Superior temporal gyrus (tissue), 1 donor: ENCODE results near the gene MBNL1.

Experiments
- DNase-seq: peaks from one replicate; pipeline ENCODE4 v3.0.0-alpha.2; 2016; ENCODE audit errors: extremely low spot score

The MBNL1 gene

DNA sequence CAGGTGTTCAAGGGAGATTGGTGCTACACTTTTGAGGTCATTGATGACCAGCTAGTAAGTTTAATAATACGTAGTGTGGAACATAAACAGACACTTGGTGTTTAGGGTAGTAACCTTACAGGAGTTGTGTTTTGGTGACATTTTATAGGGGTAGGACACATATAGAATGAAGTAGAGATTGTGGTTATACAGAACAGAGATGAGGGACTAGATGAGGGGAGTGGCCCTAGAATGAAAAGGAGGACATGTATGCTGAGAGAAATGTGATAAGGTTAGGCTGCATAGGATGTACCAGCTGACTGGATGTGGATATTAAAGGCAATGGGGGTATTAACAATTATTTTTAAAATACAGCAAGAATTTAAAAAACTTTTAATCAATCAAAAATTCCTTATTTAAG, 8.0 kb downstream of the MBNL1 start:
- DNase-seq = no peak

DNA sequence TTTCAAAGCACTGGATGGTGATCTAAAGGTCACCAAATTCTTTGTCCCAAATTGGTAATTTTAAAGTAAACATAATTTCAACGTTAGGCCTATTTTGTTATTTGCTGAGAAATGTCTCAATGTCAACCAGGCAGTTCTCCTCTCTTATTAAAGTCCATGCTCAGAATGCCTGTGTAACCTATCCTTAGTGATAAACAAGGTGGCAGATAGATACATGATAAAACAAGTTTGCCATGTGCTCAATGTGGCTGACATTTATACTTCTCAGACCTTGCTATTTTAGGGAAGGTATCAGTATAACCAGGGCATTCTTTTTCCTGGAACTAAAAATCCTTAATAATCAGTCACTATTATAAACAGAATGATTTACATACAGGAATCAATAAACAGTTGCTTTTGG, 8.5 kb downstream of the MBNL1 start:
- no peak for DNase-seq

DNA sequence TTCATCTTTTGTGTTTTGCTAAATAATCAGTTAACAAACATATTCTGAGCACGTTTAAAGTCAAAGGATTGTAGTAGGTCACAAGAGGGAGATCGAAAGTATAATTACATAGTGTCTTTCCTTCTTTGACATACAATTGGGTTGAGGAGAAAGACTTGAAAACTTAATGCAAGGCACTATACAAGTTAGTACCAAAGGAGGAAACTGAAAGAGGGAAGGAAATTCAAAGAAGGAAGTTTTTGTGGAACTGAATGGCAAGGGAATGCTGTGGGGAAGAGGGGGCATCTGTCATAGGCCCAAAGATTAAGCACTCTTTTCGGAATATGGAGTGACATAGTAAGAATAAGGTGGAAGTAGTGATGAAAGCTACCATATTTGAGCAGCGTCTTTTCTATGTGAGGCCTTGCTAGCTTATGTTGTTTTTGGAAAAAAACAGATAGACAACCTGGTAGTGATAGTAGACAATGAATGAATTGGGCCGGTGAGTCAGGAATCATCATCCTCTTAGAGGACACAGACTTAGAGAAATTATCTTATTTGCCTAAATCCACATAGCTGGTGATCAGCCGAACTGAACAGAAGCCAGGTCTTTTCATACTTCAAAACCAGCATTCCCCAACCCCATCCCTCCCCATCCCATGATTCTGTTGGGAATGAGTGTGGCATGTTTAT, 10.2 kb downstream of the MBNL1 start:
- DNase-seq = no peak

GRCh38 chr3:152279479-152279878, 10.8 kb downstream of the MBNL1 start:
- DNase-seq = no peak

- no peak for DNase-seq
These were observed 11.8 kb downstream of the MBNL1 start for GRCh38 chr3:152280539-152280938.

DNA sequence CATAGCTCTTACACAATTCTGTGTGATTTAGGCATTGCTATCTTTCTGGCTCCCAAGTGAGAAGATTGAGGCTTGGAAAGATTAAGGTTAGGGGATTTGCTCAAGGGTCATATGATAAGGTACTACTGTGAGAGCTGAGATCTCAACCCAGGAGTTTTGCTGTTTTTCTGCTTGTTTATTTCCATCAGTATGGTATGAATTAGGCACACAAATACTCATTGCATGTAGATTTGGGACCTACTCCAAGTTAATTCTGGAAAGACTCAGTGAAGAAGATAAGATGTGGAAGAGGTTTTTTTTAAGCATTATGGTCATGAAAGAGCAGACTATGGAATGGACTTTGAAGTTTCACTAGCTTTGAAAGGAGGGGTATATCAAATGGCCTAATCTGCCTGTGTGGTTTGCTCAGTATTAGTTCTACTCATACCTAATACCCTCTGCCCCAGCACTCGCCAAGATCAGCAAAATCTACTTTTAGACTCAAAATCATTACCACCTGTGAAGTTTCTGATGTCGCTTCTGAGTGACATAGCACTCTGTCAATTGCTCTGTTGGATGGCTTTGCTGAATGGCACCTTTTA, 12.5 kb downstream of the MBNL1 start:
- no peak for DNase-seq

- DNase-seq = no peak
These were observed 14.1 kb downstream of the MBNL1 start for GRCh38 chr3:152282813-152283212.

- no peak for DNase-seq
These were observed 15.0 kb downstream of the MBNL1 start for GRCh38 chr3:152283492-152284381.

- no peak for DNase-seq
These were observed 16.2 kb downstream of the MBNL1 start for GRCh38 chr3:152284906-152285305.

DNA sequence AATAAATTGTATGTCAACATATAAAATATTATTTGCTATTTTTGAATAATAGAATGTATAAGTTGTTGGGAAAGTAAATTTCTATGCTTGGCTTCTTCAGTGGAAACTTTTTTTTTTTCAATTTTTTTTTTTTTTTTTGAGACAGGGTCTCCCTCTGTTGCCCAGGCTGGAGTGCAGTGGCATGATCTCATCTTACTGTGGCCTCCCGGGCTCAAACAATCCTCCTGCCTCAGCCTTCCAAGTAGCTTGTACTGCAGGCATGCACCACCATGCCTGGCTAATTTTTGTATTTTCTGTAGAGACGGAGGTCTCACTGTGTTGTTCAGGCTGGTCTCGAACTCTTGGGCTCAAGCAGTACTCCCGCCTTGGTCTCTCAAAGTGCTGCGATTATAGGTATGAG, 16.8 kb downstream of the MBNL1 start:
- DNase-seq = no peak

- no peak for DNase-seq
These were observed 19.3 kb downstream of the MBNL1 start for GRCh38 chr3:152287898-152288576.

DNA sequence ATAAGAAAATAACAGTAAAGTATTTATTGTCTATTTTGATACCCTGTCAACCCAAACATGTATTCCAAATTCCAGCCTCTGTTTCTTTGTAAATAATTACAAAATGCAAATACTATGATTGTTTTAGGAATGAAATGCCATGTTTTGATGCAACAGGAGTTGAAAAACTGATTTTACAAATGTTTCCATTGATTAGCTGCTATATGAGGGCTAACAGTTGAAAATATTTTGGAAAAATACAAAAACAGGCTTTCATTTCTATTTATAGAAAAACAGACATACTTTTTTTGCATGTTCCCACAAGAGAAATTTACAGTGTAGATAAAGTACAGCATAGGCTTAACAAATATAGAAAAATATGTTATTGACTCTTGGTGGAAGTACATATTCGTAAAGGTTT, 20.0 kb downstream of the MBNL1 start:
- no peak for DNase-seq

DNA sequence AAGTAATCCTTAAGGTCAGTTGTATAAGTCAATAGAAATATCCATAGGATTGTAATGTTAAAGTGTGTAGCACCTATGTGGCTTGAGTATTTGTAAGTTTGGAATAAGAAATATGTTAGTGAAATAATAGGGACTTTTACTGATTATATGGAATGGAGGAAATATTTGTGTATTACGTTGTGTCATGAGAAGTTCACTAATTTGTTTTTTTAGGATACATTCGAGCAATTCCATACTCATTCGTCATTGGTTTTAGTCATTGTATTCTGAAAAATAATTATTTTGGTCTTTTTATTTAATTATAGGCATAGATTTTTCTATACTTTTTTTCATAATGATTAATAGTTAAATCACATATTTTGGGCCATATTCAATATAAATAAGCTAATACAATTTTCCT, 21.0 kb downstream of the MBNL1 start:
- no peak for DNase-seq

DNA sequence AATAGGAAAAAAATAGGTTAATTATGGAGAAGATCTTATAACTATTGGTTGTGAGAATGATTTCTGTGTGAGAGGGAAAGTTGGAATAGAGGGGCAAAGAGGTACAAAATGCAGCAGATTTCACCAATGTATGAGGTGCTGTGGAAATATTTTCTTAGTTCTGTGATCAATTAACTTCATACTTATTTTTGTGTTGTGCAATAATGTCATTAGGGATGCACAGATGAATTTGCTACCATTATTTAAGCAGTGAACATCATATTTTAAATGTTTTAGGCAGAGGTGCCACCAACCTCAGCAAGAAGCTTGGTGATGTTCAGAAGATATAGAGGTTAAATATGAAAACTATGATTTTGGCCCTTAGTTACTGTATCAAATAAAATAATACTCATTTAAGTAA, 21.6 kb downstream of the MBNL1 start:
- DNase-seq = no peak

DNA sequence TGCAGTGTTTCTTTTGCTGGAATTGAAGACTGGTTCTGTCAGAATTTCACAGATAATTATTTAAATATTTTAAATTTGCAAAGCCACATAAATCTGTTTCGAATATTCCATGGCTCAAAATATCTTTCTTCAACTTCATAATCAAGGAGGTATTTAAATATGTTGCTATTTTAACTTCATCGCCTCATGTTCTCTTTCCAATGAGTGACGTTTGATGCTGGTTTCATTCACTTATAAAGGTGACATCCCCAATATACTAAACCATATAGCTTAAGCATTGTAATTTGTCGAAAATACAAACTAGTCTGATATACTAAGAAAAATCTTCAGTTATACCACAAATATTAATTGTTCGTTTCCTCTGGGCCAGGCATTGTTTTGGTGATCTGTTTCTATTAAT, 22.5 kb downstream of the MBNL1 start:
- DNase-seq = no peak

DNA sequence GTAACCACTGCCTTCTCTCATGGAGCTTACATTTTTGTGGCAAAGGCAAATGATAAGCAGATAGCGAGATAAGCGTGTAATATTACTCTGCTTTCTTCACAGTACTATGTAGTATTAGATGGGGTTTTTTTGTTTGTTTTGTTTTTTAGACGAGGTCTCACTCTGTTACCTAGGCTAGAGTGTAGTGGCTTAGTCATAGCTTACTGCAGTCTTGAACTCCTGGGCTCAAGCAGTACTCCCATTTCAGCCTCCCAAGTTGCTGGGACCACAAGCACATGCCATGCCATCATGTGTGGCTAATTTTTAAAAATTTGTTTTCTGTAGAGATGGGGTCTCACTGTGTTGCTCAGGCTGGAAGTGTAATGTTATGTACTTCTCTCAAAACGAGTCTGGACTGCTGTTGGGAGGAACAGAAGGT, 22.9 kb downstream of the MBNL1 start:
- no peak for DNase-seq

DNA sequence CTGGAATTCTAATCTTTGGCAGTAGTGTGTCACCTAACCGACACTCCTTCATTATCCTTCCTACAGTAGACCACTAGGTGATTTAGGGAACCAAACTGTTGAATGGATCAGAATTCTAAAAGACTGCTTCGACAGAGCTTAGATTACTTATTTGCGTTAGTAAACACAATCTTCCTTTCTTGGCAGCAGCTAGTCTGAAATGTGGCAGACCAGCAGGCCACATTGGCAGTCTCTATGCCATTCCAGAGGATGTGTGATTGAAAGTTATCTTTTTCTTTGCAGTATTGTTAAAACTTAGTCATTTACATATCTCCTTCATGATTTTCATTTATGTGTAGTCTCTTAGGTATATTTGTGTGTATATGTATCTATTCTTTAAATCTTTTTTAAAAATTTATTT, 23.6 kb downstream of the MBNL1 start:
- no peak for DNase-seq

DNA sequence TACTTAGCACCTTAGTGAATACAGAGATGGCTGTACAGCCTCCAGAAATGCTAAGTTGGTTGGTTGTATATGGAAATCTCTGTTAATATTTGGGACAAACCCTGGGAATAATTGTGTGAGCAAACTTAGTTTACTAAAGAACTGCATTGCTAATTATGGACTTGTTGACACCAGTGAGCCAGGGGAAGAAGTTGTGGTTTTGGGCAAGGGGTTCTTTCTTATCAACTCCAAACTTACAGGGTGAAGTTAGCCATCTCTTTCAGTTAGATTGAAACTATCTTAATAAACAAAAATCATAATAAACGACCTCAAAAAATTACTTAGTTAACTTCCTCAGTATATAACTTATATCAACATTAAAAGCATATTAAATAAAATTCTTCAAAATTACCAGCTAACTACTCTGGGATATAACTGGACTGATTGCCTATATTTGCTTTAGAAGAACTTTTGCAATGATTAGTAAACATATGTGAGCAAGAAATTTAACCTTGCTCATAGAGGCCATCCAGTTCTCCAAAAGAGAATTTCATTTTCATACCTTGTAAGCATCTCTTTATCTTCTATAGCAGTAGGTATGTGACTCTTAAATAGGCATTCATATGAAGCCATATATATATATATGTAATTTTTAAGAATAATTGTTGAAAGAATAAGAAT, 24.7 kb downstream of the MBNL1 start:
- DNase-seq = no peak

DNA sequence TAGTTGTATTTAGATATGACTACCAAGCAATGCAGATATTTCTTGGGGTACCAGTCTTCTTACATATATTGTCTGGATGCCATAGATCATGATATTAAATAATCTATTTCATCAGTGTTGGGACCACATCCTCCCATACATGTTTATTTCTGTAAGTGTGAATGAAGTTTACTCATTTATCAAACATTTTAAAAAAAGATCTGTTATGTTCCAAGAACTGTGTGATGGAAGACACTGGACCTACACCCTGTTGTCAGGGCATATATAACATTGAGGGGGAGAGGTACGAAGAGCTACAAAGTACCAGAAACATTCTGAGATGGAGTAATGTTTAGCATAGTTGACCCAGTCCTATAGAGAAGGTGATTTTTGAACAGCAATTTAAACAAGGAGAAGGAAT, 26.6 kb downstream of the MBNL1 start:
- no peak for DNase-seq

GRCh38 chr3:152295806-152296205, 27.1 kb downstream of the MBNL1 start:
- DNase-seq = no peak

DNA sequence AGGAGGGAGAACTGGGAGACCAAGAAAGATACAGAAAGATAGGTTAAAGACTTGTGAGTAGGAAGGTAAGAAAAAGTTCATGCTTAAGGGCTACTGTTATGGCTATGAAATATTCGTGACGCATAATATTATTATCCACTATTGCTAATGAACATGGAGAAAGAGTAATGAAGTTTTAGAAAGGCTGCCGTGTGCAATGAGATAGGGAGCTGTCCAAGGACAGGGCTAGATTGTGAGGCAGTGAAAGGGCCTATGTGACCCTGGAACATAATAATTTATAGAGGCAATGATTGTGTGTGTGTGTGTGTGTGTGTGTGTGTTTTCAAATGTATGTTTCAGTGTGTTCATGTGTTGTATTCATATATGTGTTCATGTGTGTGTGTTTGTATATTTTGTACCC, 27.7 kb downstream of the MBNL1 start:
- no peak for DNase-seq

DNA sequence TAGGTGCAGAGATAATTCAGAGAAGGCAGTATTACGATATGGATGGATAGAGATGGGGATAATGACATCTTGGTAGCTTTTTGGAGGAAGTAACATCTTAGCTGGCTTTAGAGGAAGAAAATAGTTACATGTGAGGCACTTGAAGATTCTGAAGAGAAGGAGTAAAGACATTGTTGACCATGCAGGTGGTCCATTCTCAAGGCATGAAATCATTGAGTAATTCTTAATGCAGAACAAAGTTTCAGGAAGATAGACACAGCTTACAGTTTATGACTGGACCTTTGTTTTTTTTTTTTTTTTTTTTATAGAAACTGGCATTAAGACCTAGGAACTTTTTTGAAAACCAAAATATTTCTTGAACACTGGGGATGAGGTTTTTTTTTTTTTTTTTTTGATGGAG, 28.2 kb downstream of the MBNL1 start:
- no peak for DNase-seq
